Stimulated activated CD4-positive, alpha-beta T cell treated with anti-CD3 and anti-CD28 coated beads, TNF-alpha, amount 100 ng/mL, for 48 hours (primary cell): ENCODE results near the gene OR10A7.
"Not testable (repeated sequence)": the region's sequence is repeated elsewhere in the genome, so short reads cannot be mapped to it uniquely, and the experiment has no call there.

Experiments
- DNase-seq, 3 donors: peaks; one replicate each; pipeline ENCODE4 v3.0.0-alpha.2; 2020; ENCODE audit warnings: low read depth in 3 of 3

Gene OR10A7

GRCh38 chr12:55220725-55221124 is at the start of gene OR10A7:
Gene OR10A7 (plus strand): TSS chr12:55221025. CDS start chr12:55221025, 0 bp downstream.
- no peak for DNase-seq

GRCh38 chr12:55171445-55171844 is 49.4 kb upstream of the OR10A7 start:
- no peak for DNase-seq

- DNase-seq: not testable (repeated sequence)
Measured at GRCh38 chr12:55171846-55172245, 49.0 kb upstream of the OR10A7 start.

- no peak for DNase-seq
Measured at GRCh38 chr12:55172686-55173085, 48.1 kb upstream of the OR10A7 start.

GRCh38 chr12:55173456-55173855 is 47.4 kb upstream of the OR10A7 start:
- no peak for DNase-seq

GRCh38 chr12:55188573-55188972 is 32.3 kb upstream of the OR10A7 start:
- no peak for DNase-seq

GRCh38 chr12:55188974-55189556 is 31.8 kb upstream of the OR10A7 start:
- DNase-seq: peak in 2 of 3 donors; percentile 18 to 35

GRCh38 chr12:55194382-55194781 is 26.4 kb upstream of the OR10A7 start:
- no peak for DNase-seq

- DNase-seq: no peak
Measured at GRCh38 chr12:55226523-55226922, 5.7 kb downstream of the OR10A7 start.

GRCh38 chr12:55227643-55228042 is 6.8 kb downstream of the OR10A7 start:
- no peak for DNase-seq

GRCh38 chr12:55244309-55244708 is 23.5 kb downstream of the OR10A7 start, which contains the start of gene OR6C74:
Gene OR6C74 (plus strand): TSS chr12:55244609. CDS start chr12:55247288, 2,679 bp downstream.
- DNase-seq: no peak

- no peak for DNase-seq
Measured at GRCh38 chr12:55246159-55246558, 25.3 kb downstream of the OR10A7 start.

GRCh38 chr12:55250944-55251343 is 30.1 kb downstream of the OR10A7 start:
- no peak for DNase-seq

GRCh38 chr12:55253281-55253680 is 32.5 kb downstream of the OR10A7 start:
- no peak for DNase-seq

GRCh38 chr12:55256831-55257230 is 36.0 kb downstream of the OR10A7 start:
- DNase-seq: no peak

- DNase-seq: no peak
Measured at GRCh38 chr12:55258303-55258702, 37.5 kb downstream of the OR10A7 start.
